OCI-LY7 (cell line): ENCODE data around the gene TMEM184B.

Experiments used
- CTCF ChIP-seq: fragments of 200-600 bp; sonication (generic); conservative IDR thresholded peaks from 2 replicates; pipeline ENCODE4 v1.5.1; 2014; ENCODE audit warnings: mild to moderate bottlenecking, antibody characterized with exemption, low read length, moderate library complexity, mixed read lengths
- EZH2phosphoT487 ChIP-seq: fragments of 200-600 bp; sonication (generic); IDR thresholded peaks from 2 replicates; pipeline ENCODE4 v1.6.1; 2018; ENCODE audit warnings: low read depth, borderline replicate concordance, mild to moderate bottlenecking, mixed run types, antibody characterized with exemption, low read length, moderate library complexity, mixed read lengths

- no peak for TF ChIP-seq CTCF
- TF ChIP-seq EZH2phosphoT487: no peak
Measured at GRCh38 chr22:38258895-38259294, 13.9 kb downstream of the TMEM184B start.
